Osteocyte (in vitro differentiated cells): Measurements from ENCODE around the gene ALOX12B. TPM values are rescaled to one million over a fixed set of nuclear protein-coding genes. Genes with fewer than 3 reads are reported as not detected.

Source experiments
- DNase-seq: peaks from one replicate; pipeline ENCODE4 v3.0.0; 2021; ENCODE audit warnings: mixed read lengths; ENCODE audit not compliant: unreplicated experiment; ENCODE audit errors: extremely low spot score
- H3K27ac Mint-ChIP-seq: one replicate; pipeline ENCODE4 v1.8.0; 2021; ENCODE audit warnings: mild to moderate bottlenecking, mixed read lengths; ENCODE audit not compliant: unreplicated experiment
- H3K27me3 Mint-ChIP-seq: one replicate; pipeline ENCODE4 v1.8.0; 2021; ENCODE audit warnings: mixed read lengths; ENCODE audit not compliant: unreplicated experiment
- H3K36me3 Mint-ChIP-seq: one replicate; pipeline ENCODE4 v1.8.0; 2021; ENCODE audit warnings: mixed read lengths; ENCODE audit not compliant: unreplicated experiment
- H3K4me1 Mint-ChIP-seq: one replicate; pipeline ENCODE4 v1.8.0; 2021; ENCODE audit warnings: mixed read lengths; ENCODE audit not compliant: unreplicated experiment
- H3K4me3 Mint-ChIP-seq: one replicate; pipeline ENCODE4 v1.8.0; 2021; ENCODE audit warnings: mild to moderate bottlenecking, moderate library complexity, mixed read lengths; ENCODE audit not compliant: unreplicated experiment
- H3K9me3 Mint-ChIP-seq: one replicate; pipeline ENCODE4 v1.8.0; 2021; ENCODE audit warnings: mixed read lengths; ENCODE audit not compliant: unreplicated experiment
- total RNA-seq: library from RNA; stranded (reverse); gene quantifications from 2 replicates; pipeline ENCODE4 v1.2.1, GENCODE V29; 2021
- TF ChIP-seq, protein P1 (sequence below): fragments of 200-600 bp; sonication (generic); IDR thresholded peaks from 2 replicates; pipeline ENCODE4 v1.5.0; 2021; ENCODE audit warnings: antibody characterized with exemption, mild to moderate bottlenecking, moderate library complexity

Gene ALOX12B
- total RNA-seq, 1 donor from 2014 or later = not detected

DNA sequence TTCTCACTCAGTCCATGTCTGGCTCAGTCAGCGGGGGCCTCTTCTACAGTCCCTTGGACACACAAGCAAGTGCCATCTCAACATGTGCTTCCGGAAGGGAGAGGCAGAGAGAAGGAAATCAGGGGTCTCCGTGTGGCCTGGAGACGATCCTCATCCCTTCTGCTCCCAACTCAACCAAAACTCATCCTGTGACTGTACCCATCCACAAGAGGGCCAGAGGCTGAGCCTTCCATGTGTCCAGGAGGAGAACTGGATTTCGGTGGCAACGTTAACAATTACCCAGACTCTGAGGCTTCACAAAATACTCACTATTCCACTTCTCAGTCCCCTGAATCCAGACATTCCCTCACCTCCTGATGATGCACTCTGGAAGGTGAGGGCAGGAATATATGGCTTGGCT lies 7.8 kb upstream of the ALOX12B start:
- no peaks in the 10 kb centered on the region for H3K36me3 Mint-ChIP-seq
- DNase-seq = no peak

DNA sequence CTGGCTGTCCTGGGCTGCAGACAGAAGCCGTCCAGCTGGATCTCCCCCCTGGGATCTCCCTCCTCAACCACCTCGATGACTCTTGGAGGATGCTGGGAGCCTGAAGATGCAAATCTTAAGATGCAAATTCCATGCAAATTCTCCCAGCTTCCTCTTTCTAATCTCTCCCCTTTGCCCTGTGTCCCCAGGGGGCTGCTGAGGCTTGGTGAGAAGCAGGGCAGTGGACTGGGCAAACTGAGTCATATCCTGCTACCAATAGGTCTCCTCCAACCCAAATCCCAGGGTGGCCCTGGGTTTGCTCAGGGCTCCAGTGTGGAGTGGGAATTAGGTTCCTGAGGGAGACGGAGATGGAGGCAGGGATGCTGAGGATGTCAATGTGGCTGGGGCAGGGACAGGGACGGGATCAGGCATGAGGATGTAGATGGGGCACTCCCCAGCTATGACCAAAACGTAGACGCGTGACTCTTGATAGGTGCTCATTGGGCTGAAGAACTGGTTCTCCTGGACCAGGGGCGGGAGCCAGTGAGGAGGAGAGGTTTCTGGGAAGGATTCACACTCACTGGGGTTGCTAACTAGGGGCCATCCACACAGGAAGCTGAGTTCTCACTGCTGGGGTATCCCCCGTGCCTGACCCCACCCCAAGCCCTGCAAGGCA lies 3.6 kb upstream of the ALOX12B start:
- Mint-ChIP-seq H3K27me3 (peaks cover 69% of the 10 kb centered on the region), H3K36me3 (no peaks in the 10 kb centered on the region), H3K9me3 (no peaks in the 10 kb centered on the region), H3K27ac (no peak overlapping the region), H3K4me1 (no peaks in the 10 kb centered on the region), H3K4me3 (no peak overlapping the region)
- DNase-seq = no peak
- TF ChIP-seq, protein P1, sequence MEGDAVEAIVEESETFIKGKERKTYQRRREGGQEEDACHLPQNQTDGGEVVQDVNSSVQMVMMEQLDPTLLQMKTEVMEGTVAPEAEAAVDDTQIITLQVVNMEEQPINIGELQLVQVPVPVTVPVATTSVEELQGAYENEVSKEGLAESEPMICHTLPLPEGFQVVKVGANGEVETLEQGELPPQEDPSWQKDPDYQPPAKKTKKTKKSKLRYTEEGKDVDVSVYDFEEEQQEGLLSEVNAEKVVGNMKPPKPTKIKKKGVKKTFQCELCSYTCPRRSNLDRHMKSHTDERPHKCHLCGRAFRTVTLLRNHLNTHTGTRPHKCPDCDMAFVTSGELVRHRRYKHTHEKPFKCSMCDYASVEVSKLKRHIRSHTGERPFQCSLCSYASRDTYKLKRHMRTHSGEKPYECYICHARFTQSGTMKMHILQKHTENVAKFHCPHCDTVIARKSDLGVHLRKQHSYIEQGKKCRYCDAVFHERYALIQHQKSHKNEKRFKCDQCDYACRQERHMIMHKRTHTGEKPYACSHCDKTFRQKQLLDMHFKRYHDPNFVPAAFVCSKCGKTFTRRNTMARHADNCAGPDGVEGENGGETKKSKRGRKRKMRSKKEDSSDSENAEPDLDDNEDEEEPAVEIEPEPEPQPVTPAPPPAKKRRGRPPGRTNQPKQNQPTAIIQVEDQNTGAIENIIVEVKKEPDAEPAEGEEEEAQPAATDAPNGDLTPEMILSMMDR = no peak

More for the DNA sequence above, 7.8 kb upstream of the ALOX12B start:
- TF ChIP-seq, protein P1 = no peak
- H3K9me3 Mint-ChIP-seq = no peaks in the 10 kb centered on the region
- H3K4me1 Mint-ChIP-seq = peaks cover 2% of the 10 kb centered on the region
- H3K27me3 Mint-ChIP-seq = peaks cover 52% of the 10 kb centered on the region
- H3K27ac Mint-ChIP-seq = no peak overlapping the region
- H3K4me3 Mint-ChIP-seq = no peak overlapping the region

DNA sequence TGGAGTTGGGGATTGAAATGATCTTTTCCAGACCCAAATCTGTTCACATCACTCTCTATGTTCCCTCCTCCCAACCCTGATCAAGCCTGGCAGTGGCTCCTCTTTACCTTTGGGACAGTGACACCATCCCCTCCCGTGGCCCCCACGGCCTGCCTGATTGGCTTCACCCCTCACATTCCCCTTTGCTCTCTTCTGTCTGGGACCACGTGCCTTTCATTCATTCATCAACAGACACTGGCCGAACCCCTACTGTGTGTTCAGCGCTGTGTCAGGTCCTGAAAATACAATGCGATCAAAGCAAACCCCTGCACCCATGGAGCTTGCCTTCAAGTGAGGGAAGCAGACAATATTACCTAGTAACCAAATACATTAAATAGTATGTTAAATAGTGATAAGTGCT lies 2.2 kb upstream of the ALOX12B start:
- DNase-seq = no peak
- Mint-ChIP-seq H3K27ac (no peak overlapping the region), H3K36me3 (no peaks in the 10 kb centered on the region), H3K27me3 (peaks cover 63% of the 10 kb centered on the region), H3K4me3 (no peak overlapping the region), H3K4me1 (no peaks in the 10 kb centered on the region), H3K9me3 (no peaks in the 10 kb centered on the region)
- TF ChIP-seq, protein P1 = no peak

DNA sequence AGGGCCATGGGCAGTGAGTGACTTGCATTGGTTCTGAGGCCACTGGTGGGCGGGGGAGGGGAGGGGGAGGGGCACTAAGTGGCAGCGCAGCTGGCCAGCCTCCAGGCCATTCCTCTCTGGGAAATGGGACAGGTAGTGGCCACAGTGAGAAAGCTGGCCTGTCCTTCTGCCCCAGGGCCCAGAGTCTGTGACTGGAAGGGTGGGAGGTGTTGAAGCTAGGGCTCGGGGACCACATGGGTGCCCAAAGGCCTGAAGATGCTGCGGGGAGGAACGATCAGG lies 375 bp upstream of the ALOX12B start:
- TF ChIP-seq, protein P1 = no peak
- Mint-ChIP-seq H3K4me1 (no peaks in the 10 kb centered on the region), H3K27ac (no peak overlapping the region), H3K9me3 (no peaks in the 10 kb centered on the region), H3K4me3 (no peak overlapping the region), H3K36me3 (no peaks in the 10 kb centered on the region), H3K27me3 (peaks cover 70% of the 10 kb centered on the region)
- no peak for DNase-seq

DNA sequence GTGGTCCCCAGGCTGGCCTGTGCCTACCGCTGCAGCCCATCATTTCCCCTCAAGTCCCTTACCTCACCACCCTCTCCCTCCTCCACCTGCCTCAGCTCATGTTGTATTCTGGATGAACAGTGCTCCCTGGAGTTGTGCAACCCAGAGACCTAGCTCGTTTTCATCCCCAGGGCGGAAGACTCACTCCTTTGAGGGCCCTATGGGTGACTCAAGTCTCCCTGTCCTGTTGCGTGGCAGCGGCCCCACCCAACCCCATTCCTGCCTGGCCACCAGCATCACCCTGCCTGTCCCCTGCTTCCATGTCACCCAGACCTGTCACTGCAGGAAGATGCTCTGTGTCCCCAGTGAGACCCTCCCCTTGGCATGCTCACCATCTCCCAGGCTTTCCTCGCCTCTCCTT lies 3.3 kb downstream of the ALOX12B start:
- no peak overlapping the region for H3K27ac Mint-ChIP-seq
- H3K9me3 Mint-ChIP-seq = no peaks in the 10 kb centered on the region
- H3K4me3 Mint-ChIP-seq = no peak overlapping the region
- TF ChIP-seq, protein P1 = no peak
- H3K4me1 Mint-ChIP-seq = peaks cover 9% of the 10 kb centered on the region
- no peak for DNase-seq
- H3K36me3 Mint-ChIP-seq = no peaks in the 10 kb centered on the region
- peaks cover 55% of the 10 kb centered on the region for H3K27me3 Mint-ChIP-seq
